ENCODE data around the gene MYO3B. TPM values are rescaled to one million over a fixed set of nuclear protein-coding genes. Genes with fewer than 3 reads are reported as not detected.
"Not testable (repeated sequence)": the region's sequence is repeated elsewhere in the genome, so short reads cannot be mapped to it uniquely, and the experiment has no call there.

MYO3B gene
- total RNA-seq, 2 experiments from 2014 or later: 0.04 to 0.08 TPM

- H3K27me3 Mint-ChIP-seq: peaks cover 4% of the 10 kb centered on the region
- H3K9me3 Mint-ChIP-seq: no peaks in the 10 kb centered on the region
These were observed 493.1 kb downstream of the MYO3B start for GRCh38 chr2:170671079-170671478.

GRCh38 chr2:170674282-170674681 is 496.3 kb downstream of the MYO3B start:
- not testable (repeated sequence) for H3K27me3 Mint-ChIP-seq, H3K27ac Mint-ChIP-seq, H3K36me3 Mint-ChIP-seq, H3K4me1 Mint-ChIP-seq, DNase-seq, H3K4me3 Mint-ChIP-seq, H3K9me3 Mint-ChIP-seq

More at GRCh38 chr2:170671079-170671478, 493.1 kb downstream of the MYO3B start:
- Mint-ChIP-seq H3K4me1 (no peaks in the 10 kb centered on the region), H3K4me3 (no peak overlapping the region), H3K36me3 (no peaks in the 10 kb centered on the region), H3K27ac (no peak overlapping the region)
- DNase-seq: no peak

GRCh38 chr2:170675701-170676100 is 497.8 kb downstream of the MYO3B start:
- no peak overlapping the region for H3K27ac Mint-ChIP-seq
- H3K36me3 Mint-ChIP-seq: no peaks in the 10 kb centered on the region
- no peaks in the 10 kb centered on the region for H3K9me3 Mint-ChIP-seq
- DNase-seq: no peak
- peaks cover 3% of the 10 kb centered on the region for H3K27me3 Mint-ChIP-seq
- no peaks in the 10 kb centered on the region for H3K4me1 Mint-ChIP-seq
- no peak overlapping the region for H3K4me3 Mint-ChIP-seq

- Mint-ChIP-seq H3K36me3 (no peaks in the 10 kb centered on the region), H3K9me3 (no peaks in the 10 kb centered on the region), H3K4me1 (no peaks in the 10 kb centered on the region), H3K4me3 (no peak overlapping the region), H3K27me3 (peaks cover 6% of the 10 kb centered on the region), H3K27ac (no peak overlapping the region)
- no peak for DNase-seq
These were observed 501.7 kb downstream of the MYO3B start for GRCh38 chr2:170679607-170680079.

- DNase-seq: no peak
- H3K9me3 Mint-ChIP-seq: no peaks in the 10 kb centered on the region
- H3K4me3 Mint-ChIP-seq: no peak overlapping the region
- H3K27ac Mint-ChIP-seq: no peak overlapping the region
- H3K27me3 Mint-ChIP-seq: peaks cover 6% of the 10 kb centered on the region
- no peaks in the 10 kb centered on the region for H3K4me1 Mint-ChIP-seq
- H3K36me3 Mint-ChIP-seq: no peaks in the 10 kb centered on the region
These were observed 502.4 kb downstream of the MYO3B start for GRCh38 chr2:170680172-170680941.

- H3K4me3 Mint-ChIP-seq: no peak overlapping the region
- DNase-seq: no peak
- no peaks in the 10 kb centered on the region for H3K4me1 Mint-ChIP-seq
- H3K36me3 Mint-ChIP-seq: no peaks in the 10 kb centered on the region
- no peaks in the 10 kb centered on the region for H3K9me3 Mint-ChIP-seq
- H3K27ac Mint-ChIP-seq: no peak overlapping the region
- H3K27me3 Mint-ChIP-seq: peaks cover 6% of the 10 kb centered on the region
These were observed 503.4 kb downstream of the MYO3B start for GRCh38 chr2:170681311-170681710.

- H3K27me3 Mint-ChIP-seq: peaks cover 4% of the 10 kb centered on the region
- no peaks in the 10 kb centered on the region for H3K9me3 Mint-ChIP-seq
- H3K27ac Mint-ChIP-seq: no peak overlapping the region
- DNase-seq: no peak
- no peaks in the 10 kb centered on the region for H3K36me3 Mint-ChIP-seq
- H3K4me3 Mint-ChIP-seq: no peak overlapping the region
- no peaks in the 10 kb centered on the region for H3K4me1 Mint-ChIP-seq
These were observed 507.6 kb downstream of the MYO3B start for GRCh38 chr2:170685591-170685990.

- Mint-ChIP-seq H3K4me1 (no peaks in the 10 kb centered on the region), H3K36me3 (no peaks in the 10 kb centered on the region)
These were observed 511.5 kb downstream of the MYO3B start for GRCh38 chr2:170689481-170689880.

GRCh38 chr2:170690640-170691039 is 512.7 kb downstream of the MYO3B start:
- Mint-ChIP-seq H3K27me3 (no peaks in the 10 kb centered on the region), H3K9me3 (no peaks in the 10 kb centered on the region), H3K36me3 (no peaks in the 10 kb centered on the region)

More at GRCh38 chr2:170689481-170689880, 511.5 kb downstream of the MYO3B start:
- no peak overlapping the region for H3K27ac Mint-ChIP-seq
- no peak for DNase-seq
- no peaks in the 10 kb centered on the region for H3K9me3 Mint-ChIP-seq
- no peaks in the 10 kb centered on the region for H3K27me3 Mint-ChIP-seq
- H3K4me3 Mint-ChIP-seq: no peak overlapping the region

GRCh38 chr2:170694316-170694715 is 516.4 kb downstream of the MYO3B start:
- H3K4me3 Mint-ChIP-seq: no peak overlapping the region
- no peaks in the 10 kb centered on the region for H3K9me3 Mint-ChIP-seq
- no peak for DNase-seq
- H3K4me1 Mint-ChIP-seq: no peaks in the 10 kb centered on the region
- no peak overlapping the region for H3K27ac Mint-ChIP-seq
- H3K27me3 Mint-ChIP-seq: no peaks in the 10 kb centered on the region
- H3K36me3 Mint-ChIP-seq: no peaks in the 10 kb centered on the region

More at GRCh38 chr2:170690640-170691039, 512.7 kb downstream of the MYO3B start:
- DNase-seq: no peak
- no peak overlapping the region for H3K4me3 Mint-ChIP-seq
- H3K27ac Mint-ChIP-seq: no peak overlapping the region
- no peaks in the 10 kb centered on the region for H3K4me1 Mint-ChIP-seq

- H3K9me3 Mint-ChIP-seq: no peaks in the 10 kb centered on the region
- no peak overlapping the region for H3K27ac Mint-ChIP-seq
- no peak overlapping the region for H3K4me3 Mint-ChIP-seq
- no peak for DNase-seq
- no peaks in the 10 kb centered on the region for H3K36me3 Mint-ChIP-seq
- no peaks in the 10 kb centered on the region for H3K27me3 Mint-ChIP-seq
- no peaks in the 10 kb centered on the region for H3K4me1 Mint-ChIP-seq
These were observed 517.8 kb downstream of the MYO3B start for GRCh38 chr2:170695521-170696410.

- Mint-ChIP-seq H3K27ac (no peak overlapping the region), H3K36me3 (no peaks in the 10 kb centered on the region), H3K9me3 (no peaks in the 10 kb centered on the region)
These were observed 519.0 kb downstream of the MYO3B start for GRCh38 chr2:170696948-170697347.

GRCh38 chr2:170701011-170701410 is 523.1 kb downstream of the MYO3B start:
- peaks cover 26% of the 10 kb centered on the region for H3K27me3 Mint-ChIP-seq
- H3K4me3 Mint-ChIP-seq: no peak overlapping the region
- peaks cover 4% of the 10 kb centered on the region for H3K9me3 Mint-ChIP-seq
- no peak overlapping the region for H3K27ac Mint-ChIP-seq
- no peaks in the 10 kb centered on the region for H3K4me1 Mint-ChIP-seq
- H3K36me3 Mint-ChIP-seq: no peaks in the 10 kb centered on the region
- DNase-seq: no peak

More at GRCh38 chr2:170696948-170697347, 519.0 kb downstream of the MYO3B start:
- DNase-seq: no peak
- Mint-ChIP-seq H3K27me3 (peaks cover 8% of the 10 kb centered on the region), H3K4me3 (no peak overlapping the region), H3K4me1 (no peaks in the 10 kb centered on the region)

- H3K36me3 Mint-ChIP-seq: no peaks in the 10 kb centered on the region
- peaks cover 47% of the 10 kb centered on the region for H3K27me3 Mint-ChIP-seq
- peaks cover 4% of the 10 kb centered on the region for H3K9me3 Mint-ChIP-seq
- no peak overlapping the region for H3K27ac Mint-ChIP-seq
- DNase-seq: no peak
- H3K4me3 Mint-ChIP-seq: no peak overlapping the region
- H3K4me1 Mint-ChIP-seq: peaks cover 5% of the 10 kb centered on the region
These were observed 526.0 kb downstream of the MYO3B start for GRCh38 chr2:170703776-170704476.

All from activated naive CD8-positive, alpha-beta T cell treated with anti-CD3 and anti-CD28 coated beads for 36 hours (primary cell).